ENCODE results near the gene IER3IP1. TPM values are rescaled to one million over a fixed set of nuclear protein-coding genes. Genes with fewer than 3 reads are reported as not detected.
"Not testable (repeated sequence)": the region's sequence is repeated elsewhere in the genome, so short reads cannot be mapped to it uniquely, and the experiment has no call there.

IER3IP1 gene
- polyA plus RNA-seq, 3 donors from 2014 or later: 17.1 to 40.9 (median 23.6) TPM

DNA sequence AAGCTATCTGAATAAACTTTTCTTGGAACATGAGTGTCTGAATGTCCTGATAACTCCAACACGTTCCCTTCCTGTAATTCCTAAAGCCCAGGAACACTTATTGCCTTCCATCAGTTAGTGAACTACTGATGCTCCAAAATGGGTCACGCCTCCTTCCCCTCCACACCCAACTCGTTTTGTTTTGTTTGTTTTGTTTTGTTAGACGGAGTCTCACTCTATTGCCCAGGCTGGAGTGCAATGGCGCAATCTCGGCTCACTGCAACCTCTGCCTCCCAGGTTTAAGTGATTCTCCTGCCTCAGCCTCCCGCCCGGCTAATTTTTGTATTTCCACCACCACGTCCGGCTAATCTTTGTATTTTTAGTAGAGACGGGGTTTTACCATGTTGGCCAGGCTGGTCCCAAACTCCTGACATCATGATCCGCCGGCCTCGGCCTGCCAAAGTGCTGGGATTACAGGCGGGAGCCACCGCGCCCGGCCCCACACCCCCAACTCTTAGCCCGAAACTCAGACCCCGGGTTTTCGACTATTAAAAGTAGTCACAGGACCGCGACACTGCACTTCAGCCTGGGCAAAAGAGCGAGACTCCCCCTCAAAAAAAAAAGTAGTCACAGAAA lies 774 bp downstream of the IER3IP1 start:
- peak in 1 of 3 donors; percentile 1 for DNase-seq
- H3K4me1 Mint-ChIP-seq: peaks cover under 1 to 3% of the 10 kb centered on the region in 2 donors
- H3K36me3 Mint-ChIP-seq: no peaks in the 10 kb centered on the region
- H3K4me3 Mint-ChIP-seq: no peak overlapping the region
- peaks cover 7 to 12% (median 9%) of the 10 kb centered on the region in 3 donors for H3K27me3 Mint-ChIP-seq (ENCODE audit: low read depth in 3 of 3)
- peak overlapping the region in 2 of 6 donors; percentile 40 to 53 for H3K27ac Mint-ChIP-seq
- H3K9me3 Mint-ChIP-seq: no peaks in the 10 kb centered on the region

DNA sequence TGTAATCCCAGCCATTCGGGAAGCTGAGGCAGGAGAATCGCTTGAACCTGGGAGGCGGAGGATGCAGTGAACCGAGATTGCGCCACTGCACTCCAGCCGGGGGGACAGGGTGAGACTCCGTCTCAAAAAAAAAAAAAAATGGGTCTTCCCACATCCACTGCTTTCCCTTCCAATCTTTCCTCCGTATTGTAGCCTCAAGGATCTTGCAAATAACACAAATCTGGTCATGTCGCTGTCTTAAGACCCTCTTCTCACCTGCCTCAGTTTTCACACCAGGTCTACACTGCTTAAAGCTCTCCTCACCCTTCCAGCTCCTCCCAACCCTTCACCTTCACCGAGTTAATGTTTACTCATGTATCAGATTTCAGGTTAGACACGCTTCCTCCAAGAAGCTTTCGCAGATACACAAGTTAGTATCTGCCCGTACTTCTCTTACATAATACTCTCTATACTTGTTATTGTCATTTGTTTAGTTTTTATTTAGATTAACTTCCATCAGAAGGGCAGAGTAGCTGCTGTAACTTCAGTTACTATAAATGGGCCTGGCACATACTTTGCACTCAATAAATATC lies 1.5 kb downstream of the IER3IP1 start:
- Mint-ChIP-seq H3K4me1 (peaks cover 3 to 6% of the 10 kb centered on the region in 2 donors), H3K36me3 (no peaks in the 10 kb centered on the region), H3K27me3 (ENCODE audit: low read depth in 3 of 3) (peaks cover 7 to 12% (median 9%) of the 10 kb centered on the region in 3 donors), H3K27ac (no peak overlapping the region), H3K9me3 (no peaks in the 10 kb centered on the region), H3K4me3 (no peak overlapping the region)
- DNase-seq: no peak

DNA sequence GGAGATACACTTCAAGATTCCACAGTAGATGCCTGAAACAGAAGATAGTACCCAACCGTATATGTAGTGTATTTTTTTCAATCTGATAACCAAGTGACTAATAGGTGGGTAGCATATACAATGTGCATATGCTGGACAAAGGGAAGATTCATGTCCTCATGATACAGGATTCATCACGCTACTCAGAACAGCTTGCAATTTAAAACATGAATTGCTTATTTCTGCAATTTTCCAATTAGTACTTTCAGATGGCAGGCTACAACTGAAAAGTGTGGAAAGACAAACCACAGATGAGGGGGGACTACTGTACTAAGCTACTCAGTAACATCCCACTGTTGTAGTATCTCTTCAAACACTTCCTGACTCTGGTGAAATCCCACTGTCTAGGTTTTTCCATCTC lies 3.7 kb downstream of the IER3IP1 start:
- Mint-ChIP-seq H3K27ac (no peak overlapping the region), H3K4me3 (no peak overlapping the region), H3K36me3 (no peaks in the 10 kb centered on the region), H3K9me3 (no peaks in the 10 kb centered on the region), H3K4me1 (peaks cover 13 to 20% of the 10 kb centered on the region in 2 donors), H3K27me3 (ENCODE audit: low read depth in 3 of 3) (peaks cover 7 to 12% (median 8%) of the 10 kb centered on the region in 3 donors)
- no peak for DNase-seq

DNA sequence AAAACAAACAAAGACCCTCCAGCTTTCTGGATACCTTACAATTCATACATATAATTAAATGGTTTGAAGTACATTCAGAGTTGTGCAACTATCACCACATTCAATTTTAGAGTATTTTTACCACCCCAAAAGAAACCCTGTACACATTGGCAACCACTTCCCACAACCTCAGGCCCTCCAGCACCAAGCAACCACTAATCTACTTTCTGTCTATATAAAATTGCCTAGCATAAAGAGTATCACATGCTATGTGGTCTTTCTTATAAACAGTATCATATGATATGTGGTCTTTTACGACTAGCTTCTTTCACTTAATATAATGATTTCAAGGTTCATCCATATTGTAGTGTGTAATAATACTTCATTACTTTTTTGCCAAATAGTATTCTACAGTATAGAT lies 7.3 kb downstream of the IER3IP1 start:
- Mint-ChIP-seq H3K4me1 (peaks cover 19 to 55% of the 10 kb centered on the region in 2 donors), H3K27ac (peak overlapping the region in 5 of 6 donors; percentile 7 to 71 (median 50)), H3K9me3 (no peaks in the 10 kb centered on the region), H3K36me3 (no peaks in the 10 kb centered on the region), H3K4me3 (peak overlapping the region in 1 of 5 donors; percentile 41), H3K27me3 (ENCODE audit: low read depth in 3 of 3) (peaks cover 0 to 2% (median 0%) of the 10 kb centered on the region in 3 donors)
- peak in 1 of 3 donors; percentile 8 for DNase-seq

DNA sequence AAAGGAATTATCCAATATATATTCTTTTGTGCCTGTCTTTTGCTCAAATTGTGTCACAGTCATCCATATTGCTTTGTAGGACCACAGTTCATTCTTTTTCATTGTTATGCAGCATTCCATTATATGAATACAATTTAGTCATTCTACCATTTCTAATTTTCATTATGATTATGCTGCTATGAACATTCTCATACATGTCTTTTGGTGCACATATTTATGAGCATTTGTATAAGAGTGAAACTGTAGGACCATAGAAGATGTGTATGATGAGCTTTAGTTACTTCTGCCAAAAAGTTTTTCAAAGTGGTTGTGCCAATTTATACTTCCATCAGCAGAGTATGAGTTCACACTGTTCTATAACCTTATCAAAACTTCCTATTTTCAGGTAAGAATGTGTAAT lies 7.7 kb downstream of the IER3IP1 start:
- no peak for DNase-seq
- H3K9me3 Mint-ChIP-seq: no peaks in the 10 kb centered on the region
- H3K4me3 Mint-ChIP-seq: peak overlapping the region in 1 of 5 donors; percentile 41
- H3K27ac Mint-ChIP-seq: peak overlapping the region in 4 of 6 donors; percentile 7 to 71 (median 38)
- H3K27me3 Mint-ChIP-seq (ENCODE audit: low read depth in 3 of 3): peaks cover 0 to 2% (median 0%) of the 10 kb centered on the region in 3 donors
- peaks cover 19 to 59% of the 10 kb centered on the region in 2 donors for H3K4me1 Mint-ChIP-seq
- H3K36me3 Mint-ChIP-seq: no peaks in the 10 kb centered on the region

DNA sequence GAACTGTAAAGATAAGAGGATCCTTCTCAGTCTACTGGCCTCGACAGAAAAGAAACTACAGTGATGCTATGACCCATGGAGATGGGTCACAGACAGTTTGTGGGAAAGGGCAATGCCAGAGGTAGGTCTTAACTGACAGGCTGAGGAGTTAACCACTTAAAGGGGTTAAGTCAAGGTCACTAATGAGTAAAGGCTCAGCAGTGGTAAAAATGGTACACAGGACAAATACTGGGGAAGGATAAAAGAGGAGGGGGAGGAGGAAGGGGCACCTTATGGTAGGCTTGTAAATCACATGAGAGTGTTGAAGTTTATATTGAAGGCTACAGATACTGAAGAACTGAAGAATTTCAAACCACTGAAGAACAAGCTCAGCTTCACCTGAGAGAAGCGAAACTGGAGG lies 9.9 kb downstream of the IER3IP1 start:
- no peak for DNase-seq
- Mint-ChIP-seq H3K27ac (peak overlapping the region in 1 of 6 donors; percentile 57), H3K4me3 (no peak overlapping the region), H3K36me3 (no peaks in the 10 kb centered on the region), H3K27me3 (ENCODE audit: low read depth in 3 of 3) (peaks cover 0 to 2% (median 0%) of the 10 kb centered on the region in 3 donors), H3K9me3 (no peaks in the 10 kb centered on the region), H3K4me1 (peaks cover 19 to 77% of the 10 kb centered on the region in 2 donors)

DNA sequence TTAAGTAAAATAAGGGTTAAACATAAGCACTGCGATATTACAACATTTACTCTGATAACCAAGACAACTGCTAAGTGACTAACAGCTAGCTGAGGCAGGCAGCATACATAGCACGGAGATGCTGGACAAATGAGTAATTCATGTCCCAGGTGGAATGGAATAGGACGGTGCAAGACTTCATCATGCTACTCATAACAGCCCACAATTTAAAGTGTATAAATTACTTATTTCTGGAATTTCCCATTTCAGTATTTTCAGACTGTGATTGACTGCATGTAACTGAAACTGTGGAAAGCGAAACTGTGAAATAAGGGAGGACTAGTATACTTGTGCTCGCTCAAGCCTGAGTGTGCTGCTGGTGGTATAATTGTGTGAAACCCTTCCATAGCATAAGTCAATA lies 12.9 kb downstream of the IER3IP1 start:
- no peak for DNase-seq
- Mint-ChIP-seq H3K36me3 (no peaks in the 10 kb centered on the region), H3K4me3 (peak overlapping the region in 1 of 5 donors; percentile 26), H3K9me3 (no peaks in the 10 kb centered on the region), H3K4me1 (peaks cover 9 to 68% of the 10 kb centered on the region in 2 donors), H3K27ac (no peak overlapping the region), H3K27me3 (ENCODE audit: low read depth in 3 of 3) (peaks cover 0 to 2% (median 0%) of the 10 kb centered on the region in 3 donors)

DNA sequence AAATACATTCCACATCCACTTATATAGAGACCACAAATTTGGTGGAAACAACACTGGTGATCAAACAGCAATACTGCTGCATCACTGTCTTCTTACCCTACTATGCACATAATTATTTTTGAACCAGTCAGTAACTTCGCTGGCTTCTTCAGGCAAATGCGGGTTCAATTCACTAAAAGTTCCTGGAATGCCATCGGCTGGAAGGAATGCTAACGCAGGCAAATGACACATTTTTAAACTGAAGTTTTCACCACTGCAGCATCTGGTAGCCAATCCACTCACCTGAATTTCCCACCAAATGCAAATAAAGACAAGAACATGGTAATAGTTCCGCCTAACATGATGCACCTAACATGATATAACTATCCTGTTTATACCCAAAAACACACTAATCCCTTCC lies 15.9 kb downstream of the IER3IP1 start:
- no peak overlapping the region for H3K4me3 Mint-ChIP-seq
- no peak for DNase-seq
- no peaks in the 10 kb centered on the region for H3K27me3 Mint-ChIP-seq (ENCODE audit: low read depth in 3 of 3)
- H3K36me3 Mint-ChIP-seq: peaks cover 0 to 6% (median under 1%) of the 10 kb centered on the region in 3 donors
- H3K27ac Mint-ChIP-seq: no peak overlapping the region
- H3K4me1 Mint-ChIP-seq: peaks cover 3 to 44% of the 10 kb centered on the region in 2 donors
- no peaks in the 10 kb centered on the region for H3K9me3 Mint-ChIP-seq

DNA sequence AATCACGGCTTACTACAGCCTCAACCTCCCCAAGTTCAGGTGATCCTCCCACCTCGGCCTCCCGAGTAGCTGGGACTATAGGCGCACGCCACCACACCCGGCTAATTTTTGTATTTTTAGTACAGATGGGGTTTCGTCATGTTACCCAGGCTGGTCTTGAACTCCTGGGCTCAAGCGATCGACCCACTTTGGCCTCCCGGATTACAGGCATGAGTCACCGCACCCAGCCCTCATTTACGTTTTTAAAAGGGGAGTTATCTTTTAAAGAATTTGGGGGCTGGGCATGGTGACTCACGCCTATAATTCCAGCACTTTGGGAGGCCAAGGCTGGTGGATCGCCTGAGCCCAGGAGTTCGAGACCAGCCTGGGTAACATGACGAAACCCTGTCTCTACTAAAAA lies 17.8 kb downstream of the IER3IP1 start:
- H3K9me3 Mint-ChIP-seq; H3K4me3 Mint-ChIP-seq; H3K27ac Mint-ChIP-seq; DNase-seq; H3K27me3 Mint-ChIP-seq (ENCODE audit: low read depth in 3 of 3): not testable (repeated sequence)
- peaks cover 0 to 25% of the 10 kb centered on the region in 2 donors for H3K4me1 Mint-ChIP-seq
- peaks cover 3 to 19% (median 3%) of the 10 kb centered on the region in 3 donors for H3K36me3 Mint-ChIP-seq

DNA sequence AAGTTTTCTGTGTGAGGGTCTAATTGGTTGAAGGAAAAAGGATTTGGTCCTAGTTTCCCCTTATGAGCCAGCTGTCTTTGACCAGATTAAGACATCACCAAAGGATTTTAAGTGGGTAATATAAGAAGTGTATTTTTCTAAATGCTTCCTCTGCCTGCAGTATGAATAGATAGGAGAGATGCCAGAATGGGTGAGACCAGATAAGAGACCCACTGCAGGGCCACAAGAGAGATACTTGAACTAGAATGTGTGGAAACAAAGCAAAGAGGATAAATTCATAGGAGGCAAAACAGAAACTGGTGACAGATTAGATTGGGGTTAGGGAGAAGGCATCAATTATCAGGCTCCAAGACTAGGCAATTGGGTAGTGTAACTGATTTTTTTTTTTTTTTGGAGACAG lies 24.7 kb downstream of the IER3IP1 start:
- Mint-ChIP-seq H3K36me3 (peaks cover 3 to 19% (median 3%) of the 10 kb centered on the region in 3 donors), H3K4me1 (peaks cover 35 to 54% of the 10 kb centered on the region in 2 donors), H3K4me3 (peak overlapping the region; percentile 91 to 100 (median 99)), H3K27me3 (ENCODE audit: low read depth in 3 of 3) (peaks cover 0 to 3% (median 2%) of the 10 kb centered on the region in 3 donors), H3K27ac (peak overlapping the region; percentile 92 to 99 (median 96)), H3K9me3 (no peaks in the 10 kb centered on the region)
- no peak for DNase-seq

DNA sequence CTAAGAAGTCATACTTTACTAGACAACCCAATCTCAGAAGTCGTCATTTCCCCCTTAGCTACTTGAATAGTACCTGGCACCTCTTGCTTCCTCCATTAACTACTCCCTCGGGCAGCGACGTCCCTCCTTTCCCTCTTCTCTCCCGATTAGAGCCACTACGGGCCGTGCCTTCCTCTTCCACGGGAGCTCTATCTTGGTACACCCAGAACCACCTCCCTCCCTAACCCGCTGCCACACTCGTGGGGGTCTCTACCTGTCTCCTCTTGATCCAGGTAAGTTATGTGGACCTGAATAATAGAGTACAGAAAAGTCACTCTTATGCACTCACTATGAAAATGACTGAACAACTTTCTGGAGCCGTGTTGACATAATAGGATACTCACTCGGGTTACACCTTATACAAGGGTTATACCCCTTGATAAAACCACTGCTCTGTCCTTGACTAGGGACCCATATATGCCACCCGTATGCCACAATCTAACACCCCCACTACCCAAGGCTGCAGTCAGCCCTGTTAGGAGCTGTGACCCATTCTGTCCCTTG lies 25.3 kb downstream of the IER3IP1 start:
- peaks cover 0 to 3% (median 2%) of the 10 kb centered on the region in 3 donors for H3K27me3 Mint-ChIP-seq (ENCODE audit: low read depth in 3 of 3)
- no peak for DNase-seq
- H3K36me3 Mint-ChIP-seq: peaks cover 3 to 14% (median 3%) of the 10 kb centered on the region in 3 donors
- no peaks in the 10 kb centered on the region for H3K9me3 Mint-ChIP-seq
- peak overlapping the region; percentile 92 to 99 (median 96) for H3K27ac Mint-ChIP-seq
- peaks cover 38 to 59% of the 10 kb centered on the region in 2 donors for H3K4me1 Mint-ChIP-seq
- H3K4me3 Mint-ChIP-seq: peak overlapping the region; percentile 91 to 100 (median 99)

DNA sequence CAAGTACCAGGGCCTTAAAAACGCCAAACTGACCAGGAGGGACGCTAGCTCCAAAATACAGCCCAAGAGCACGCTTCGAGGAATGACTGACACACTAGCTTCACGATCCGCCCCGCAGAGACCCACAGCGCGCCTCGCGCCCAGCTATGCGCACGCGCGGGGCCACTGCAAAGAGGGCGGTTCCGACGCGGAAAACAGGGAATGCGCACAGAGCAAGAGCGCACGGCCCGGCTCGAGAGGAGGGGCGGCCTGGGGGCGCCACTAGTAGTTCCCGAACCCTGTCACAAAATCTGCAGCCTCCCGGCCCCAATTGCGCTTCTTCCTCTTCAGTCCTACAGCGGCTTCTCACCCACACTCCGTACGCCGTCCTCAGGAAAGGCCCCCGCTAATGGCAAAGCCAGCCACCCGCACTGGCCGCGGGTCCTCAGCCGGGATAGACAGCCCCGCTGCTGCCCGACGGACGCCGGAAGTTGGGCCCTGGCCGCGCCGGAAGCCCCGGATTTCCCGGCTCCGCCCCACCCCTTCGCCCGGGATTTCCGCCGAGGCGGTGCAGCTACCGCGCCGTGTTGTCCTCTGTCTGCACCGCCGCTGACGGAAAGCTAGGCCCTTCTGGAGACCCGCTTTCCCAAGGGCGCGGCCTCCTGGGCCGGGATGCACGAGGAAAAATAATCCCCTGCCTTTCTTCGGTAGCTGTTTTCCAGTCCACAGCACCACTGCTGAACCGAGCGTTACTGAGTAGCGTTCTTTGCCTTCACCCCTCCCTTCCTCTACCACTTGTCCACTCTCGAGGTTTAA lies 25.9 kb downstream of the IER3IP1 start, which contains the start of gene HDHD2:
TSS of gene HDHD2 (minus strand) at position 472 of the 795 bp plus-strand sequence. CDS start 14,061 bp downstream, outside the sequence.
- peak; percentile 74 to 79 (median 75) for DNase-seq
- peaks cover 0 to 3% (median 2%) of the 10 kb centered on the region in 3 donors for H3K27me3 Mint-ChIP-seq (ENCODE audit: low read depth in 3 of 3)
- H3K27ac Mint-ChIP-seq: peak within 1 kb of the TSS; percentile 92 to 99 (median 96)
- H3K36me3 Mint-ChIP-seq: peaks cover 3 to 13% (median 3%) of the 10 kb centered on the region in 3 donors
- peak within 1 kb of the TSS; percentile 91 to 100 (median 99) for H3K4me3 Mint-ChIP-seq
- peaks cover 40 to 66% of the 10 kb centered on the region in 2 donors for H3K4me1 Mint-ChIP-seq
- H3K9me3 Mint-ChIP-seq: no peaks in the 10 kb centered on the region

DNA sequence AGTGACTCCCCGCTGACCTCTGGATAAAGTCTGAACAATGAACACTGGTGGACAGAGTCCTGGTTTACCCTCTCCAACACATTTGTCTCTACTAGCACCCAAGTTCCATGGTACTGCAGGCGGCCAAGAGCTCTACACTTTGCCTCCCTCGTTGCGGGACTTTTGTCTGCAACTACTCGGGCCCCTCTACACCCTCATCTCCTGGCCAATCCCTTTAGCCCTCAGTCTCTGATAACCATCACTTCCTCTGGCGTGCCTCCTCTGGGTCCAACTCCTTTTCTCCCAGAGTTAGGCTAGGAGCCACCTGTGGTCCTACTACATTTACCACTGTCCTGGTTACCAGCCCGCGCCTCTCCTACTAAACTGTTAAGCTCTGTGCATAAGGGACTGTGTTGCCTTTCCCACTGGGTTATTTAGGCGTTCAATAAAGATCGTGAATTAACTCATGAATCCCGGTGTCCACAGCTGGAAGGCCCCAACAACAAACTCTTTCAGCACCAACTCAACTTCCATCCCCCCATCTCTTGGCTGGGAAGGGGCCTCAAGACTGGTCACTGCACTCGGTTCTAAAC lies 26.6 kb downstream of the IER3IP1 start:
- peaks cover 0 to 3% (median 2%) of the 10 kb centered on the region in 3 donors for H3K27me3 Mint-ChIP-seq (ENCODE audit: low read depth in 3 of 3)
- no peak for DNase-seq
- peaks cover 0 to 8% (median 3%) of the 10 kb centered on the region in 3 donors for H3K36me3 Mint-ChIP-seq
- peak overlapping the region; percentile 91 to 100 (median 99) for H3K4me3 Mint-ChIP-seq
- peak overlapping the region; percentile 70 to 98 (median 96) for H3K27ac Mint-ChIP-seq
- H3K4me1 Mint-ChIP-seq: peaks cover 40 to 73% of the 10 kb centered on the region in 2 donors
- no peaks in the 10 kb centered on the region for H3K9me3 Mint-ChIP-seq

All from immature natural killer cell (primary cell).